ENCODE measurements around the gene MYH16. TPM values are rescaled to one million over a fixed set of nuclear protein-coding genes. Genes with fewer than 3 reads are reported as not detected.
"Not testable (repeated sequence)": the region's sequence is repeated elsewhere in the genome, so short reads cannot be mapped to it uniquely, and the experiment has no call there.

MYH16 gene
- total RNA-seq, 2 experiments from 2014 or later = not detected

DNA sequence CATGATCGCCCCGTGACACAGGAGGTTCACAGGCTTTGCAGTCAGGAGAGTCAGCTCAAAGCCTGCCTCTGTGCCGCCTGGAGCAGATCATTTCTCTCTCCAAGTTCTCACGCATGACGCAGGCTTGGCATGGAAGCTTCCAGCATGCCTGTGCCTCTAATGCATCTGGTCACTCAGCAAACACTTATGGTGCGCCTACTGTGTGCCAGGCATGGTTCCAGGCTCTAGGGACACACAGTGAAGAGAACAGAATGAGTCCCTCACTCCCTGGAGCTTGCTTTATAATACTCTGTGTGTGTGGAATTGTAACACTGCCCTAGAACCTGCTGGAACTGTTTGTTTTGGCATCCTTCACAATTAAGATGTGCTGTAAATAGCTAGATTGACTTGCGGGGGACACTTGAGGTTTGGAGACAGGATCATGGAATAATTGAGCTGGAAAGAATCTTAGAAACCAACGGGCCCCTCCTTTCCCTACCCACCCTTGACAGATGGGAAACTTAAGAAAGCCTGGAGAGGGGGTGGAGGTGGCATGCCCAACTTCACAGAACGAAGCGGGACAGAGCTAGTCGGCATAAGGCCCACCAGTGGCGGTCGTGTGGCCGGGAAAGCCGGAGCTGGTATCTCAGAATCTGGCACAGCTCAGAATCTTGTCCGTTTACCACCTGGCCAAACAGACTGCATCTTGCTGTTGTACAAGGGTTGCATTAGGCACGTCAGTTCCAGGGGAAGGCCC is 4.6 kb upstream of the MYH16 start:
- Mint-ChIP-seq H3K27me3 (peaks cover 3% of the 10 kb centered on the region), H3K27ac (no peak overlapping the region), H3K4me3 (no peak overlapping the region), H3K36me3 (ENCODE audit: low read depth) (no peaks in the 10 kb centered on the region), H3K9me3 (peaks cover 2% of the 10 kb centered on the region), H3K4me1 (peaks cover 4% of the 10 kb centered on the region)
- ChIA-PET POLR2A (no interaction called here), CTCF (interaction anchor here (1.4 to 2.2 kb wide), 3 partner anchors 13 to 92 kb away, joined by 3 to 7 read pairs (median 5); no protein-coding TSS in a partner anchor)
- DNase-seq = no peak

DNA sequence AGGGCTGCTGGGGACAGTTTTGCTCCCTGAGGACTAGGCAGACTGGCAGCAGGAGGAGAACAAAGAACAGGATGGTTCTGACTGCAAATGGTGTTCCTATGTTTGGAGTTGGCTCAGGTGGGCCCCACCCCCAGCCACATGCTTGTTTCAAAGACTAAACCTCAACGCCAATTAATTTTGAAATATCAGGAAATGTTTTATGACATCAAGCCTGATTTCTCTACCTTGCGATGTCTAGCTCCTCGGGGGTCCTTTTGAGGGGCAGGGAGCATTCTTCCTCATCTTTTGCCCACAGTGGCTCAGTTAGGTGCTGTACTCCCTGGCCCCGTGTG is 4.1 kb upstream of the MYH16 start:
- Mint-ChIP-seq H3K27me3 (peaks cover 3% of the 10 kb centered on the region), H3K4me1 (peaks cover 10% of the 10 kb centered on the region), H3K9me3 (peaks cover 2% of the 10 kb centered on the region), H3K4me3 (no peak overlapping the region), H3K27ac (no peak overlapping the region), H3K36me3 (ENCODE audit: low read depth) (no peaks in the 10 kb centered on the region)
- ChIA-PET POLR2A (no interaction called here), CTCF (interaction anchor here (1.4 to 2.2 kb wide), 4 partner anchors 9 to 93 kb away, joined by 3 to 7 read pairs (median 6); no protein-coding TSS in a partner anchor)
- DNase-seq = no peak

DNA sequence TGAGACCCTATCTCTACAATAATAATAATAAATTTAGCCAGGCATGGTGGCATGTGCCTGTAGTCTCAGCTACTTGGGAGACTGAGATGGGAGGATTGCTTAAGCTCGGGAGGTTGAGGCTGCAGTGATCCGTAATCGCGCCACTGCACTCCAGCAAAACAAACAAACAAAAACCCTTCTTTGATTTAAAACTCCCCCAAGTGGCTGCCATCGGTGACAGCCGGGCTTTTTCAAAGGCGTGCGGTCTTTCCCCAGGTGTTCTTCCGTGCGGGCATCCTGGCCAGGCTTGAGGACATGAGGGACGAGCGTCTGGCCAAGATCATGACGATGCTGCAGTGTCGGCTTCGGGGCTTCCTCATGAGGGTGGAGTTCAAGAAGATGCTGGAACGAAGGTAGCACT is 1.9 kb upstream of the MYH16 start:
- H3K27me3 Mint-ChIP-seq = peaks cover 3% of the 10 kb centered on the region
- ChIA-PET CTCF (interaction anchor here (1.1 to 1.5 kb wide), 2 partner anchors 11 to 38 kb away, joined by 4 to 6 read pairs; no protein-coding TSS in a partner anchor), POLR2A (no interaction called here)

DNA sequence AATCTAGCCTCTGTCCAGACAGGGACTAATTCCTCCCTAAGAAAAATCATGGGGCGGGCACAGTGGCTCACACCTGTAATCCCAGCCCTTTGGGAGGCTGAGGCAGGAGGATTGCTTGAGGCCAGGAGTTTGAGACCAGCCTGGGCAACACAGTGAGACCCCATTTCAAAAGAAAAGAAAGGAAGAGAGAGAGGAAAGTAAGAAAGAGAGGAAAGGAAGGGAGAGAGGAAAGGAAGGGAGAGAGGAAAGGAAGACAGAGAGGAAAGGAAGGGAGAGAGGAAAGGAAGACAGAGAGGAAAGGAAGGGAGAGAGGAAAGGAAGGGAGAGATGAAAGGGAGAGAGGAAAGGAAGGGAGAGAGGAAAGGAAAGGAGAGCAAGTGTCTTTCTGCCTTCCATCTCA is 922 bp downstream of the MYH16 start:
- H3K9me3 Mint-ChIP-seq; H3K4me3 Mint-ChIP-seq; H3K36me3 Mint-ChIP-seq (ENCODE audit: low read depth); H3K27me3 Mint-ChIP-seq; POLR2A ChIA-PET; DNase-seq: not testable (repeated sequence)
- H3K4me1 Mint-ChIP-seq = peaks cover 18% of the 10 kb centered on the region
- CTCF ChIA-PET = interaction anchor here (0.6 to 1.8 kb wide), 4 partner anchors 9 to 566 kb away, joined by 3 to 4 read pairs (median 3); no protein-coding TSS in a partner anchor
- H3K27ac Mint-ChIP-seq = peak overlapping the region; percentile 70

More for the DNA sequence above, 1.9 kb upstream of the MYH16 start:
- peaks cover 18% of the 10 kb centered on the region for H3K4me1 Mint-ChIP-seq
- no peak overlapping the region for H3K4me3 Mint-ChIP-seq
- no peaks in the 10 kb centered on the region for H3K36me3 Mint-ChIP-seq (ENCODE audit: low read depth)
- no peak for DNase-seq
- H3K9me3 Mint-ChIP-seq = peaks cover 2% of the 10 kb centered on the region
- no peak overlapping the region for H3K27ac Mint-ChIP-seq

DNA sequence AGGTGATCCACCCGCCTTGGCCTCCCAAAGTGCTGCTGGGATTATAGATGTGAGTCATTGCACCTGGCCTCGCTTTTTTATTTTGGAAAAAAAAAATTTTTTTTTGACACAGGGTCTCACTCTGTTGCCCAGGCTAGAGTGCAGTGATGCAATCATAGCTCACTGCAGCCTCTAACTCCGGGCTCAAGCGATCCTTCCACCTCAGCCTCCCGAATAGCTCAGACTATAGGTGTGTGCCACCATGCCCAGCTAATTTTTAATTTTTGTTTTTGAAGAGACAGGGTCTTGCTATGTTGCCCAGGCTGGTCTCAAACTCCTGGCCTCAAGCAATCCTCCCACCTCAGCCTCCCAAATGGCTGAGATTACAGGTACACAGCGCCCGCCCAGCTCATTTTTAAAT is 2.3 kb downstream of the MYH16 start:
- H3K36me3 Mint-ChIP-seq (ENCODE audit: low read depth); POLR2A ChIA-PET; H3K27ac Mint-ChIP-seq; DNase-seq; H3K4me3 Mint-ChIP-seq; H3K27me3 Mint-ChIP-seq; H3K9me3 Mint-ChIP-seq: not testable (repeated sequence)
- CTCF ChIA-PET = interaction anchor here (0.6 to 1.4 kb wide), 3 partner anchors 34 to 240 kb away, joined by 3 to 6 read pairs (median 3); no protein-coding TSS in a partner anchor
- peaks cover 18% of the 10 kb centered on the region for H3K4me1 Mint-ChIP-seq

DNA sequence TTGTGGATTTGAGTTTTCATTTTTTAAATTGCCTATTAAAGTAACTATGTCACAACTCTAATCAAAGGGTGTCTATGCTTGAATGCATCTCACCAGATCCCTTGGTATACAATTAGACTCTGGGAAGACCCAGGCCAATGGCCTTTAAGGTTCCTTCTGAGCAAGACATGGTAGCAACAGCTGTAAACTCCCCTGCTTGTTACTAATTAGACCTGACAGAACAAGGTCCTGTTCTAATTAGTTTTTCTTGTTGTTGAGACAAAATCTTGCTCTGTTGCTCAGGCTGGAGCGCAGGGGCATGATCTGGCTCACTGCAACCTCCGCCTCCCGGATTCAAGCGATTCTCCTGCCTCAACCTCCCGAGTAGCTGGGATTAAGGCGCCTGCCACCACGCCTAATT is 2.9 kb downstream of the MYH16 start:
- DNase-seq = no peak
- H3K27me3 Mint-ChIP-seq = no peaks in the 10 kb centered on the region
- peaks cover 18% of the 10 kb centered on the region for H3K4me1 Mint-ChIP-seq
- no peak overlapping the region for H3K4me3 Mint-ChIP-seq
- H3K27ac Mint-ChIP-seq = no peak overlapping the region
- no peaks in the 10 kb centered on the region for H3K36me3 Mint-ChIP-seq (ENCODE audit: low read depth)
- POLR2A ChIA-PET = no interaction called here
- CTCF ChIA-PET = no interaction called here
- H3K9me3 Mint-ChIP-seq = no peaks in the 10 kb centered on the region

DNA sequence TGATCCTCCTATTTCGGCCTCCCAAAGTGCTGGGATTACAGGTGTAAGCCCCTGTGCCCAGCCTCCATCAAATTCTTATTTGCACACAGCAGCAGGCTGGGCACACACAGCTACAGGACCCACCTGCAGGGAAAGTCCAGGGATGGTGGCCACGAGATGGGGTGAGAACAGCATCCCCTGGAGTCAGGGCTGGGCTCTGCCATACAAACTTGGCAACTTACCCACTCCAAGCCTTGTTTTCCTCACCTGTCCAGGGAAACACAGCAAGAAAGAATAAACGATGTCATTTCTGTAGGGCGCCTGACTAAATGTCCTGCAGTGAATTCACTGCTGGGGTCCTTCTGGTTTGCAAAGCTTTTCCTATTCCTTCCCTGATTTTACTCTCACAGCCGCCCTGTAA is 5.5 kb downstream of the MYH16 start:
- ChIA-PET CTCF (interaction anchor here (1.2 kb wide), 1 partner anchor 9 kb away, joined by 6 read pairs; no protein-coding TSS in a partner anchor), POLR2A (no interaction called here)
- H3K27ac Mint-ChIP-seq = no peak overlapping the region
- no peaks in the 10 kb centered on the region for H3K9me3 Mint-ChIP-seq
- peaks cover 12% of the 10 kb centered on the region for H3K4me1 Mint-ChIP-seq
- H3K36me3 Mint-ChIP-seq (ENCODE audit: low read depth) = no peaks in the 10 kb centered on the region
- H3K27me3 Mint-ChIP-seq = no peaks in the 10 kb centered on the region
- DNase-seq = no peak
- H3K4me3 Mint-ChIP-seq = no peak overlapping the region

DNA sequence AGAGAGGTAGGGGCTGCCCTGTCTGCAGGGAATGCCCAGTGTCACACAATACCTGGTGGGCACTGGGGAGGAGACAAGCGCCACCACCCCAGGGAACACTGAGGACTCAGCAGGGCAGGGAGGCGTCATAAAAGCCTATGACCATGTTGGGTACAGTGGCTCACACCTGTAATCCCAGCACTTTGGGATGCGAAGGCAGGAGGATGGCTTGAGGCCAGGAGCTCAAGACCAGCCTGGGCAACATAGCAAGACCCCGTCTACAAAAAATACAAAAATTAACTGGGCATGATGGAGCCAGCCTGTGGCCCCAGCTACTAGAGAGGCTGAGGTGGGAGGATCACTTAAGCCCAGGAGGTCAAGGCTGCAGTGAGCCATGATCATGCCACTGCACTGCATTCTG is 11.5 kb downstream of the MYH16 start:
- POLR2A ChIA-PET; H3K27ac Mint-ChIP-seq; H3K9me3 Mint-ChIP-seq; H3K27me3 Mint-ChIP-seq; H3K4me3 Mint-ChIP-seq; H3K4me1 Mint-ChIP-seq; H3K36me3 Mint-ChIP-seq (ENCODE audit: low read depth); DNase-seq: not testable (repeated sequence)
- CTCF ChIA-PET = interaction anchor here (1.8 kb wide), 1 partner anchor 18 kb away, joined by 4 read pairs; no protein-coding TSS in a partner anchor

DNA sequence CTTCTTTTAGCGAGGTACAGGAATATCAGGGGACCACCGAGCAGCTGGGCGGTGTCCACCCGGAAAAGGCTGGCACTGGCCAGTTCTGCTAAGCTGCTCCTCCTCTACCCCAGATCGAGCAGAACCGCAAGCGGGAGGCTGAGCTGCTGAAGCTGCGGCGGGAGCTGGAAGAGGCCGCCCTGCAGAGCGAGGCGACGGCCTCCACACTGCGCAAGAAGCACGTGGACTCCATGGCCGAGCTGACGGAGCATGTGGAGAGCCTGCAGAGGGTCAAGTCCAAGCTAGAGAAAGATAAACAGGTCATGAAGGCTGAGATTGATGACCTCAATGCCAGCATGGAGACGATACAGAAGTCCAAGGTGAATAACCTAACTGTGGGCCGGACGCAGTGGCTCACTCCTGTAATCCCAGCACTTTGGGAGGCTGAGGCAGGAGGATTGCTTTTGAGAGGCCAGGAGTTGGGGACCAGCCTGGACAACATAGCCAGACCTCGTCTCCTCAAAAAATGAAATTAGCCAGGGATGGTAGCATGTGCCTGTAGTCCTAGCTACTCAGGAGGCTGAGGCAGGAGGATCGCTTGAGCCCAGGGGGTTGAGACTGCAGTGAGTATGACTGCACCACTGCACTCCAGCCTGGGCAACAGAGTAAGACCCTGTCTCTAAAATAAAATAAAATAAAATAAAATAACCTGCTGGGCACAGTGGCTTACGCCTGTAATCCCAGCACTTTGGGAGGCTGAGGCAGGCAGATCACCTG is 15.3 kb downstream of the MYH16 start:
- no peaks in the 10 kb centered on the region for H3K4me1 Mint-ChIP-seq
- H3K27ac Mint-ChIP-seq = peak overlapping the region; percentile 41
- H3K4me3 Mint-ChIP-seq = no peak overlapping the region
- no peaks in the 10 kb centered on the region for H3K27me3 Mint-ChIP-seq
- CTCF ChIA-PET = interaction anchor here (0.6 to 1.9 kb wide), 2 partner anchors 14 to 163 kb away, joined by 4 read pairs; no protein-coding TSS in a partner anchor
- POLR2A ChIA-PET = no interaction called here
- DNase-seq = no peak
- H3K9me3 Mint-ChIP-seq = no peaks in the 10 kb centered on the region
- no peaks in the 10 kb centered on the region for H3K36me3 Mint-ChIP-seq (ENCODE audit: low read depth)

DNA sequence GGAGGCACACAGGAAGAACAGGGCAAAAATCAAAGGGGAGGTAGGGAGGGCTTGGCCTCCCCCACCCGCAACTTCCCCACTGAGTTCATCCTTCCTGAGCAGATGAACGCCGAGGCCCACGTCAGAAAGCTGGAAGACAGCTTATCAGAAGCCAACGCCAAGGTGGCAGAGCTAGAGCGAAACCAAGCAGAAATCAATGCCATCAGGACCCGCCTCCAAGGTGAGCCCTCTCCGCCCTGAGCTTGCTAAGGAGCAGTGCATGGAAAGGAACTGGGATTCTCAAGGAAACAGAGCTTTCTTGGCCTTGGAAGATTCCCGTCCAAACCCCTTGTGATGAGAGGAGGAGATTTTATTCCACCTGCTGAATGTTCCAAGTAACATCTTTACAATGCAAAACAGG is 16.5 kb downstream of the MYH16 start:
- Mint-ChIP-seq H3K27me3 (no peaks in the 10 kb centered on the region), H3K9me3 (no peaks in the 10 kb centered on the region), H3K4me1 (no peaks in the 10 kb centered on the region), H3K4me3 (no peak overlapping the region), H3K36me3 (ENCODE audit: low read depth) (no peaks in the 10 kb centered on the region), H3K27ac (no peak overlapping the region)
- ChIA-PET CTCF (interaction anchor here (1.2 kb wide), 1 partner anchor 13 kb away, joined by 3 read pairs; no protein-coding TSS in a partner anchor), POLR2A (no interaction called here)
- no peak for DNase-seq

DNA sequence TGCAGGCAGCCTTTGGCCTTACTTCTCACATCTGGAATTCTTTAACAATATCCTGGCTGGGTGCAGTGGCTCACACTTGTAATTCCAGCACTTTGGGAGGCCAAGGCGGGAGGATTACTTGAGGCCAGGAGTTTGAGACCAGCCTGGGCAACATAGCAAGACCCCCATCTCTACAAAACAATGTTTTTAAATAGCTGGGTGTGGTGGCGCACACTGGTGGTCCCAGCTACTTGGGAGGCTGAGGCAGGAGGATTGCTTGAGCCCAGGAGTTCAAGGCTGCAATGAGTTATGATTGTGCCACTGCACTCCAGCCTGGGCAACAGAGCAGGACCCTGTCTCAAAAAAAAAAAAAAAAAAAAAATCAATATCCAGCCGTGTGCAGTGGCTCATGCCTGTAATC is 17.5 kb downstream of the MYH16 start:
- not testable (repeated sequence) for DNase-seq, H3K27ac Mint-ChIP-seq
- CTCF ChIA-PET = interaction anchor here (1.6 kb wide), 1 partner anchor 9 kb away, joined by 4 read pairs; no protein-coding TSS in a partner anchor

DNA sequence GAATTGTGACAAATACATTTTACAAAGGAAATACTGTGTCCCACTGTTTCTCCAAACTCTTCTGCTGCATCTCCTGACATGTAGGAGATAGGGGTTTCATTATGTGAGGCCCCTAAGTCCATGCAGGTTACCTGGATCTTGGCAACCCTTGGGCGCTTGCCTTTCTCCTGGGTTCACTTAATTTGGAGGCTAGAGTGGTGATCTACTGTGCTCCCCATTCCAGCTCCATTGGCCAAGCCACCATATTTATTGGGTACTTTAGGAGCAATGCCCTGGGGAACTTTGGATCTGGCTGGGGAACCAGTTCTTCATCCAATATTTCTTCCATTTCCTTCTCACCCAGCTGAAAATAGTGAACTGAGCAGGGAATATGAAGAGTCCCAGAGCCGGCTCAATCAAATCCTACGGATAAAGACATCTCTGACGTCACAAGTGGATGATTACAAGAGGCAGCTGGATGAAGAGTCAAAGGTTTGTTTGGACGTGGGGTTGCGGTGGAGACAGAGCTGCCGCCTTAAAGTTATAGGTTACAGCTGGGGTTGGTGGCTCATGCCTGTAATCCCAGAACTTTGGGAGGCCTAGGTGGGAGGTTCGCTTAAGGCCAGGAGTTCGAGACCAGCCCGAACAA is 18.5 kb downstream of the MYH16 start:
- Mint-ChIP-seq H3K4me3 (no peak overlapping the region), H3K36me3 (ENCODE audit: low read depth) (no peaks in the 10 kb centered on the region), H3K27ac (no peak overlapping the region), H3K27me3 (no peaks in the 10 kb centered on the region), H3K9me3 (no peaks in the 10 kb centered on the region), H3K4me1 (no peaks in the 10 kb centered on the region)
- POLR2A ChIA-PET = no interaction called here
- CTCF ChIA-PET = interaction anchor here (0.6 to 1.6 kb wide), 5 partner anchors 10 to 698 kb away, joined by 3 to 4 read pairs (median 4); no protein-coding TSS in a partner anchor
- DNase-seq = no peak

More for the DNA sequence above, 17.5 kb downstream of the MYH16 start:
- H3K9me3 Mint-ChIP-seq; H3K4me3 Mint-ChIP-seq; H3K4me1 Mint-ChIP-seq; POLR2A ChIA-PET; H3K36me3 Mint-ChIP-seq (ENCODE audit: low read depth); H3K27me3 Mint-ChIP-seq: not testable (repeated sequence)

DNA sequence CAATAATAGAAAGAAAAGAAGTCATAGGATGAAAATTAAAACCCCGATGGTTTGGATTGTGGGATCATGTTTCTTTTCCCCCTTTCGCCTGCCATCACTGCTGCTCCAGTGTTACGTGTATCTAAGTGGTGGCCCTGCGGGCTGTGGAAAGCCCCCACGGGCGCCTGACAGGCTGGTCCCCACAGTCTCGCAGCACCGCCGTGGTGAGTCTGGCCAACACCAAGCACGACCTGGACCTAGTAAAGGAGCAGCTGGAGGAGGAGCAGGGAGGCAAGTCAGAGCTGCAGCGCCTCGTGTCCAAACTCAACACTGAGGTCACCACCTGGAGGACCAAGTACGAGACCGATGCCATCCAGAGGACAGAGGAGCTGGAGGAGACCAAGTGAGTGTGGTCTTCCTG is 19.5 kb downstream of the MYH16 start:
- H3K36me3 Mint-ChIP-seq (ENCODE audit: low read depth) = no peaks in the 10 kb centered on the region
- H3K9me3 Mint-ChIP-seq = no peaks in the 10 kb centered on the region
- no peak overlapping the region for H3K27ac Mint-ChIP-seq
- no peak for DNase-seq
- H3K27me3 Mint-ChIP-seq = no peaks in the 10 kb centered on the region
- ChIA-PET CTCF (interaction anchor here (1.1 kb wide), 1 partner anchor 19 kb away, joined by 4 read pairs; no protein-coding TSS in a partner anchor), POLR2A (no interaction called here)
- no peaks in the 10 kb centered on the region for H3K4me1 Mint-ChIP-seq
- no peak overlapping the region for H3K4me3 Mint-ChIP-seq
